ENCODE results near the gene POLR2A. TPM values are rescaled to one million over a fixed set of nuclear protein-coding genes. Genes with fewer than 3 reads are reported as not detected.

The POLR2A gene
- polyA plus RNA-seq, 1 donor from 2014 or later, result 9.1 TPM

GRCh38 chr17:7440834-7441195 lies 43.4 kb upstream of the POLR2A start:
- peak overlapping the region; percentile 79 for H3K4me2 ChIP-seq (ENCODE audit: low read length)
- no peaks in the 10 kb centered on the region for H3K36me3 ChIP-seq (ENCODE audit: insufficient read depth, low read length)
- H3K9ac ChIP-seq (ENCODE audit: low read length), result peak overlapping the region; percentile 97
- H3K9me2 ChIP-seq (ENCODE audit: insufficient read depth, low read length), result no peaks in the 10 kb centered on the region
- H3K79me2 ChIP-seq (replicated peaks; ENCODE audit: insufficient read depth, low read length), result no peaks in the 10 kb centered on the region
- TF ChIP-seq CTCF (IDR thresholded peaks at IDR 0.05; ENCODE audit: poor library complexity, severe bottlenecking), result peak; percentile 42
- no peak for TF ChIP-seq TAF1 (IDR thresholded peaks at IDR 0.05; ENCODE audit: low read depth)
- TF ChIP-seq EZH2 (IDR thresholded peaks at IDR 0.05; ENCODE audit: borderline replicate concordance, insufficient read depth, low read length, poor library complexity, severe bottlenecking), result no peak
- peak; percentile 26 for TF ChIP-seq EP300 (conservative IDR thresholded peaks at IDR 0.05; ENCODE audit: poor library complexity, severe bottlenecking)
- H3K27ac ChIP-seq (ENCODE audit: low read length), result peak overlapping the region; percentile 99
- H4K20me1 ChIP-seq (ENCODE audit: insufficient read depth), result no peaks in the 10 kb centered on the region
- peaks cover 4% of the 10 kb centered on the region for H3F3A ChIP-seq (ENCODE audit: insufficient read depth, low read length, poor library complexity, severe bottlenecking)
- peak overlapping the region; percentile 47 for H2AFZ ChIP-seq (ENCODE audit: low read depth, low read length)
- H3K9me3 ChIP-seq (ENCODE audit: low read length), result no peaks in the 10 kb centered on the region
- H3K4me3 ChIP-seq (ENCODE audit: low read length), result peak overlapping the region; percentile 85
- peaks cover 40% of the 10 kb centered on the region for H3K27me3 ChIP-seq (ENCODE audit: insufficient read depth, low read depth, low read length)

GRCh38 chr17:7441266-7441665 lies 42.9 kb upstream of the POLR2A start:
- no peaks in the 10 kb centered on the region for H3K79me2 ChIP-seq (replicated peaks; ENCODE audit: insufficient read depth, low read length)
- no peaks in the 10 kb centered on the region for H4K20me1 ChIP-seq (ENCODE audit: insufficient read depth)
- H2AFZ ChIP-seq (ENCODE audit: low read depth, low read length), result no peak overlapping the region
- no peaks in the 10 kb centered on the region for H3K9me3 ChIP-seq (ENCODE audit: low read length)
- H3K36me3 ChIP-seq (ENCODE audit: insufficient read depth, low read length), result no peaks in the 10 kb centered on the region
- H3K27me3 ChIP-seq (ENCODE audit: insufficient read depth, low read depth, low read length), result peaks cover 40% of the 10 kb centered on the region
- no peaks in the 10 kb centered on the region for H3K9me2 ChIP-seq (ENCODE audit: insufficient read depth, low read length)
- H3K9ac ChIP-seq (ENCODE audit: low read length), result peak overlapping the region; percentile 97
- peak overlapping the region; percentile 85 for H3K4me3 ChIP-seq (ENCODE audit: low read length)
- peak overlapping the region; percentile 79 for H3K4me2 ChIP-seq (ENCODE audit: low read length)
- TF ChIP-seq MXI1 (conservative IDR thresholded peaks at IDR 0.05; ENCODE audit: poor library complexity, severe bottlenecking), result no peak
- no peak for TF ChIP-seq POLR2AphosphoS5 (IDR thresholded peaks at IDR 0.05)
- TF ChIP-seq SMC3 (conservative IDR thresholded peaks at IDR 0.05; ENCODE audit: poor library complexity), result peak; percentile 31
- TF ChIP-seq CTCF (IDR thresholded peaks at IDR 0.05; ENCODE audit: poor library complexity, severe bottlenecking), result no peak
- peak; percentile 99 for TF ChIP-seq REST (IDR thresholded peaks at IDR 0.05; ENCODE audit: borderline replicate concordance)
- peak; percentile 9 for TF ChIP-seq TAF1 (IDR thresholded peaks at IDR 0.05; ENCODE audit: low read depth)
- no peak for TF ChIP-seq RAD21 (conservative IDR thresholded peaks at IDR 0.05)
- no peak for TF ChIP-seq EZH2 (IDR thresholded peaks at IDR 0.05; ENCODE audit: borderline replicate concordance, insufficient read depth, low read length, poor library complexity, severe bottlenecking)
- no peak for TF ChIP-seq EP300 (conservative IDR thresholded peaks at IDR 0.05; ENCODE audit: poor library complexity, severe bottlenecking)
- peak overlapping the region; percentile 99 for H3K27ac ChIP-seq (ENCODE audit: low read length)
- H3F3A ChIP-seq (ENCODE audit: insufficient read depth, low read length, poor library complexity, severe bottlenecking), result peaks cover 4% of the 10 kb centered on the region

Measured in neural cell (in vitro differentiated cells).